ENCODE data around the gene TMPRSS9.
"Not testable (repeated sequence)": the region's sequence is repeated elsewhere in the genome, so short reads cannot be mapped to it uniquely, and the experiment has no call there.

The TMPRSS9 gene

GRCh38 chr19:2413159-2413558, 53.1 kb downstream of the TMPRSS9 start:
- no peak for DNase-seq (ENCODE audit: low read depth, low spot score)
- no peak overlapping the region for H3K4me3 ChIP-seq (ENCODE audit: low read length)

- DNase-seq (ENCODE audit: low read depth, low spot score) = no peak
- H3K4me3 ChIP-seq (ENCODE audit: low read length) = no peak overlapping the region
These were observed 53.6 kb downstream of the TMPRSS9 start for GRCh38 chr19:2413629-2414028.

- no peak for DNase-seq (ENCODE audit: low read depth, low spot score)
- H3K4me3 ChIP-seq (ENCODE audit: low read length) = no peak overlapping the region
These were observed 55.4 kb downstream of the TMPRSS9 start for GRCh38 chr19:2415281-2415972.

- no peak for DNase-seq (ENCODE audit: low read depth, low spot score)
- H3K4me3 ChIP-seq (ENCODE audit: low read length) = no peak overlapping the region
These were observed 55.9 kb downstream of the TMPRSS9 start for GRCh38 chr19:2415973-2416319.

- no peak for DNase-seq (ENCODE audit: low read depth, low spot score)
- no peak overlapping the region for H3K4me3 ChIP-seq (ENCODE audit: low read length)
These were observed 56.4 kb downstream of the TMPRSS9 start for GRCh38 chr19:2416321-2417097.

GRCh38 chr19:2417436-2417835, 57.4 kb downstream of the TMPRSS9 start:
- H3K4me3 ChIP-seq (ENCODE audit: low read length); DNase-seq (ENCODE audit: low read depth, low spot score): not testable (repeated sequence)

- H3K4me3 ChIP-seq (ENCODE audit: low read length) = no peak overlapping the region
- no peak for DNase-seq (ENCODE audit: low read depth, low spot score)
These were observed 57.9 kb downstream of the TMPRSS9 start for GRCh38 chr19:2417881-2418406.

- H3K4me3 ChIP-seq (ENCODE audit: low read length) = no peak overlapping the region
- no peak for DNase-seq (ENCODE audit: low read depth, low spot score)
These were observed 59.7 kb downstream of the TMPRSS9 start for GRCh38 chr19:2419754-2420153.

- DNase-seq (ENCODE audit: low read depth, low spot score) = no peak
- H3K4me3 ChIP-seq (ENCODE audit: low read length) = no peak overlapping the region
These were observed 60.4 kb downstream of the TMPRSS9 start for GRCh38 chr19:2420490-2420889.

GRCh38 chr19:2421581-2422306, 61.7 kb downstream of the TMPRSS9 start:
- no peak for DNase-seq (ENCODE audit: low read depth, low spot score)
- H3K4me3 ChIP-seq (ENCODE audit: low read length) = no peak overlapping the region

- H3K4me3 ChIP-seq (ENCODE audit: low read length) = peak overlapping the region; percentile 9; the same call in 1 of the 2 replicates
- DNase-seq (ENCODE audit: low read depth, low spot score) = peak; percentile 73
These were observed 63.2 kb downstream of the TMPRSS9 start for GRCh38 chr19:2423071-2423914.

GRCh38 chr19:2423915-2424685, 64.0 kb downstream of the TMPRSS9 start:
- no peak for DNase-seq (ENCODE audit: low read depth, low spot score)
- no peak overlapping the region for H3K4me3 ChIP-seq (ENCODE audit: low read length)

GRCh38 chr19:2424686-2425621, 64.9 kb downstream of the TMPRSS9 start:
- no peak for DNase-seq (ENCODE audit: low read depth, low spot score)
- no peak overlapping the region for H3K4me3 ChIP-seq (ENCODE audit: low read length)

- no peak for DNase-seq (ENCODE audit: low read depth, low spot score)
- peak overlapping the region; percentile 85 for H3K4me3 ChIP-seq (ENCODE audit: low read length)
These were observed 65.8 kb downstream of the TMPRSS9 start for GRCh38 chr19:2425622-2426581.

- H3K4me3 ChIP-seq (ENCODE audit: low read length) = peak overlapping the region; percentile 85
- DNase-seq (ENCODE audit: low read depth, low spot score) = peak; percentile 26
These were observed 66.8 kb downstream of the TMPRSS9 start for GRCh38 chr19:2426611-2427428.
